Measurements from ENCODE around the gene SLC26A6. TPM values are rescaled to one million over a fixed set of nuclear protein-coding genes. Genes with fewer than 3 reads are reported as not detected.

SLC26A6 gene
- total RNA-seq, 1 donor from 2014 or later: 35.9 TPM

DNA sequence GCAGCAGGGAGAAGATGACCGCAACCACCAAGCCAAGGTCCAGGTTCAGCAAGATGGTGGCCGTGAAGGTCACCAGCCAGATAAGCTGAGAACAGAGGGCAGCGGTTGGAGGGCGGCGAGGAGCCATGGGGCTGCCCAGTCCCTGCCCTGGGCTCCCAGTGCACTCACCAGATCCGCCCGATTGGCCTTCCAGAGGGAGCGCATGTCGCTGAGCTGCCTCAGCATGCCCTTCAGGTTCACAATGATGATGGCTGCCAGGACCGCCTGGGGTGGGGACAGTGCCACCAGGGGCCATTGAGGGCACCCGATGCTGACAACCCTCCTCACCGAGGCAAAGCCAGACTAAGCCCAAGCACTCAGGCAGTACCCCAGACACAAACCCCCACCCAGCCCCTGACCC lies 5.4 kb downstream of the SLC26A6 start:
- DNase-seq (ENCODE audit: low spot score, unreplicated experiment): no peak
- H3K9me3 Mint-ChIP-seq (ENCODE audit: low read depth): no peaks in the 10 kb centered on the region
- no peak overlapping the region for H3K4me3 Mint-ChIP-seq (ENCODE audit: low read depth)
- TF ChIP-seq, protein P1, sequence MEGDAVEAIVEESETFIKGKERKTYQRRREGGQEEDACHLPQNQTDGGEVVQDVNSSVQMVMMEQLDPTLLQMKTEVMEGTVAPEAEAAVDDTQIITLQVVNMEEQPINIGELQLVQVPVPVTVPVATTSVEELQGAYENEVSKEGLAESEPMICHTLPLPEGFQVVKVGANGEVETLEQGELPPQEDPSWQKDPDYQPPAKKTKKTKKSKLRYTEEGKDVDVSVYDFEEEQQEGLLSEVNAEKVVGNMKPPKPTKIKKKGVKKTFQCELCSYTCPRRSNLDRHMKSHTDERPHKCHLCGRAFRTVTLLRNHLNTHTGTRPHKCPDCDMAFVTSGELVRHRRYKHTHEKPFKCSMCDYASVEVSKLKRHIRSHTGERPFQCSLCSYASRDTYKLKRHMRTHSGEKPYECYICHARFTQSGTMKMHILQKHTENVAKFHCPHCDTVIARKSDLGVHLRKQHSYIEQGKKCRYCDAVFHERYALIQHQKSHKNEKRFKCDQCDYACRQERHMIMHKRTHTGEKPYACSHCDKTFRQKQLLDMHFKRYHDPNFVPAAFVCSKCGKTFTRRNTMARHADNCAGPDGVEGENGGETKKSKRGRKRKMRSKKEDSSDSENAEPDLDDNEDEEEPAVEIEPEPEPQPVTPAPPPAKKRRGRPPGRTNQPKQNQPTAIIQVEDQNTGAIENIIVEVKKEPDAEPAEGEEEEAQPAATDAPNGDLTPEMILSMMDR (IDR thresholded peaks at IDR 0.05; ENCODE audit: unreplicated experiment): no peak
- peaks cover 6% of the 10 kb centered on the region for H3K4me1 Mint-ChIP-seq (ENCODE audit: low read depth)
- H3K36me3 Mint-ChIP-seq (ENCODE audit: insufficient read depth): peaks cover 14% of the 10 kb centered on the region
- H3K27me3 Mint-ChIP-seq: peaks cover 6% of the 10 kb centered on the region
- H3K27ac Mint-ChIP-seq: no peak overlapping the region

DNA sequence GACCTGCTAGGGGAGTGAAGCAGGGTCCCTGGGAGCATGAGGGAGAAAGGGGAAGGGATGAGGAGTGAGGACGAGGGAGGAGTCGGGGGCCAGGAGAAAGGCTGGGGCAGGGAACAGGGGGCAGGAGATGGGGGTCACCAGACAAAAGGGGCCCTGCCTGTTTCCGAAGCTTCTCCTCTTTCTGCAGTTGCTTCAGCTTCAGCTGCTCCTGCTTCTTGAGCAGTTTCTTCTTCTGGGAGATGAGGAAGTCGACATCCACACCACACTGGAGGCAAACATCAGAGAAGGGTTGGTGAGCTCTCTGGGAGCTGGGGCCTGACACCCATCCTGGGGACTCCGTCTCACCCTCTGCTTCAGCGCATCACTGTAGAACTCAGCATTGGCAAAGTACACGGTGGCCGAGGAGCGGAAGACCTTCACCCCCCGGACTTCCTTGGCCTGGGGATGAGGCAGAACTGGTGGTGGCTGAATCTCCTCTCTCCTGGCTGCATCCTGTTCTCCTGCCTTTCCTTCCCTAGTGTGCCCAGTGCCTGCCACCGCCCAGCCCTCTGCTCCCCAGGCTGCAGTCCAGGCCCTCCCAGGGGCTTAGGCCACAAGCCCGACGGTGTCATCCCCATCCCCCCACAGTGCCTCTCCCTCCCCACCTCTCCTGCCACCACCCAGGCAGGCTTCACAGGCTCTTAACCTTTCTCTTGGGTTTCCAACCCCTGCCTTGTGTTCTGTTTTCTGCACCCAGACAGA lies 6.8 kb downstream of the SLC26A6 start:
- Mint-ChIP-seq H3K27ac (no peak overlapping the region), H3K27me3 (no peaks in the 10 kb centered on the region), H3K4me3 (ENCODE audit: low read depth) (no peak overlapping the region), H3K4me1 (ENCODE audit: low read depth) (peaks cover 6% of the 10 kb centered on the region), H3K9me3 (ENCODE audit: low read depth) (no peaks in the 10 kb centered on the region), H3K36me3 (ENCODE audit: insufficient read depth) (peaks cover 14% of the 10 kb centered on the region)
- TF ChIP-seq, protein P1 (IDR thresholded peaks at IDR 0.05; ENCODE audit: unreplicated experiment): no peak
- no peak for DNase-seq (ENCODE audit: low spot score, unreplicated experiment)

DNA sequence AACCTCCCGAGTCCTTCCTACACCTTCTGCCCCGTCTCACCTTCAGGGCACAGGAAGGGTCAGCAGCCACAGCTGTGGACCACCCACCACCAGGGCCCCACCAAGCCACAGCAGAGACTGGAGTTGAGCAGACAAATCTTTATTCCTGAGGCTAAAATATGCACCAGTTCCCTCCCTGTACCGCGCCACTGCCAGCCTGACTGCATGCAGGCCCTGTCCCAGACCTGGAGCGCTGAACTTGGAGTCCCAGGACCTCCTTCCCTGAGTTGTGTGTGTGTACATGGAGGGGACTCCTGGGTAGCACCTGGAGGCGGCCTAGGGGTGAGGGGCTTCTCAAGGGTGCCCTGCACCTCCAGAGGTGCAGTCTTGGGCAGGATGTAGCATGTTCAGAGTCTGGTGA lies 9.7 kb downstream of the SLC26A6 start:
- Mint-ChIP-seq H3K4me1 (ENCODE audit: low read depth) (peaks cover 6% of the 10 kb centered on the region), H3K4me3 (ENCODE audit: low read depth) (no peak overlapping the region), H3K27me3 (no peaks in the 10 kb centered on the region), H3K27ac (no peak overlapping the region), H3K36me3 (ENCODE audit: insufficient read depth) (peaks cover 12% of the 10 kb centered on the region), H3K9me3 (ENCODE audit: low read depth) (no peaks in the 10 kb centered on the region)
- TF ChIP-seq, protein P1 (IDR thresholded peaks at IDR 0.05; ENCODE audit: unreplicated experiment): no peak
- DNase-seq (ENCODE audit: low spot score, unreplicated experiment): no peak

DNA sequence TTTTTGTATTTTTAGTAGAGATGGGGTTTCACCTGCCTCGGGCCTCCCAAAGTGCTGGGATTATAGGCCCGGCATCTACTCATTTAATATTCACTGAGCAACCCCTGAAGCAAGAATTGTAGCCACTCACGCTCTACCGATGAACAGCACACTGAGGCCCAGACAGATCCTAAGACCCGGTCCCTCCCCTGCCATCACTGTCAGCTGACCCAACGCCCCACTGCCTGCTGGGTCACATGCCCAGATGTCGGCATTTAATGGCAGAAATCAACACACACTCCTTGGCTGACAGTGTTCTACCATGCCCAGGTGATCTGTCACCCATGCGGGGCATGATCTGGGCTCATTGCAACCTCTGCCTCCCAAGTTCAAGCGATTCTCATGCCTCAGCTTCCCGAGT lies 10.5 kb downstream of the SLC26A6 start:
- Mint-ChIP-seq H3K9me3 (ENCODE audit: low read depth) (no peaks in the 10 kb centered on the region), H3K27ac (no peak overlapping the region), H3K27me3 (no peaks in the 10 kb centered on the region), H3K4me1 (ENCODE audit: low read depth) (peaks cover 6% of the 10 kb centered on the region), H3K4me3 (ENCODE audit: low read depth) (no peak overlapping the region), H3K36me3 (ENCODE audit: insufficient read depth) (peaks cover 10% of the 10 kb centered on the region)
- TF ChIP-seq, protein P1 (IDR thresholded peaks at IDR 0.05; ENCODE audit: unreplicated experiment): no peak
- no peak for DNase-seq (ENCODE audit: low spot score, unreplicated experiment)

DNA sequence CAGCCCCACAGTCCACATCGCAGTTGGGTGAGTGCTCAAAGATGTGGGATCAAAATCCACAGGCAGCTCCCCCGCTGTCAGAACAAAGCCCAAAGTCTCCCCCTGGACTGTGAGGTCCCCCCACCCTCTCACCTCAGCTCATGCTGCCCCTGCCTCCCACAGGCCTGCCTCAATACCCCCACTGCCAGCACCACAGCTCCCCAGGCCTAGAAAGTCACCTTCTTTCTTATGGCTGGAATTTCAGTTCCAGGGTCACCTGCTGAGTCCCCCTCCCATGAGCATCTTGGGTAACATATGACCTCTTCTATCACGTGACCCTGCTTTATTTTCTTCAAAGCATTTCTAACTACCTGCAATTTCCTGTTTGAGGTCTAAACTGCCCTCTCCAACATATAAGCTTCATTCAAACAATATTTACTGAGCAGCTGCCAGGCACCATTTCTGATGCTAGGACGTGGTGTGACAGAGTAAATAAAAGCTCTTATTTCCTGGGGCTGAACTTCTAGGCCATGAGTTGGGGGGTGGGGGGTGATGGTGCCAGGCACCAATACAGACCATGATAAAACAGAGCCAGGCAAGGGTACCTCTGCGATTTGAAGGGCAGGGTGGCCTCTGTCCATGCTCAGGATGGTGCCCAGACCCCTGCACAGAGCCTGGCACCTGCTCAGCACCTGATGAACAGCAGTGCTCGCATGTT lies 11.3 kb downstream of the SLC26A6 start:
- peaks cover 6% of the 10 kb centered on the region for H3K36me3 Mint-ChIP-seq (ENCODE audit: insufficient read depth)
- H3K9me3 Mint-ChIP-seq (ENCODE audit: low read depth): no peaks in the 10 kb centered on the region
- H3K27me3 Mint-ChIP-seq: no peaks in the 10 kb centered on the region
- TF ChIP-seq, protein P1 (IDR thresholded peaks at IDR 0.05; ENCODE audit: unreplicated experiment): no peak
- peak overlapping the region; percentile 18 for H3K27ac Mint-ChIP-seq
- H3K4me1 Mint-ChIP-seq (ENCODE audit: low read depth): peaks cover 6% of the 10 kb centered on the region
- no peak overlapping the region for H3K4me3 Mint-ChIP-seq (ENCODE audit: low read depth)
- DNase-seq (ENCODE audit: low spot score, unreplicated experiment): no peak
